Measurements from ENCODE around the gene PCDHGA5.
A peak's percentile ranks its signal among the peaks of the same experiment; 100 is the strongest.
"Not testable (repeated sequence)": the region's sequence is repeated elsewhere in the genome, so short reads cannot be mapped to it uniquely, and the experiment has no call there.

Gene PCDHGA5

DNA sequence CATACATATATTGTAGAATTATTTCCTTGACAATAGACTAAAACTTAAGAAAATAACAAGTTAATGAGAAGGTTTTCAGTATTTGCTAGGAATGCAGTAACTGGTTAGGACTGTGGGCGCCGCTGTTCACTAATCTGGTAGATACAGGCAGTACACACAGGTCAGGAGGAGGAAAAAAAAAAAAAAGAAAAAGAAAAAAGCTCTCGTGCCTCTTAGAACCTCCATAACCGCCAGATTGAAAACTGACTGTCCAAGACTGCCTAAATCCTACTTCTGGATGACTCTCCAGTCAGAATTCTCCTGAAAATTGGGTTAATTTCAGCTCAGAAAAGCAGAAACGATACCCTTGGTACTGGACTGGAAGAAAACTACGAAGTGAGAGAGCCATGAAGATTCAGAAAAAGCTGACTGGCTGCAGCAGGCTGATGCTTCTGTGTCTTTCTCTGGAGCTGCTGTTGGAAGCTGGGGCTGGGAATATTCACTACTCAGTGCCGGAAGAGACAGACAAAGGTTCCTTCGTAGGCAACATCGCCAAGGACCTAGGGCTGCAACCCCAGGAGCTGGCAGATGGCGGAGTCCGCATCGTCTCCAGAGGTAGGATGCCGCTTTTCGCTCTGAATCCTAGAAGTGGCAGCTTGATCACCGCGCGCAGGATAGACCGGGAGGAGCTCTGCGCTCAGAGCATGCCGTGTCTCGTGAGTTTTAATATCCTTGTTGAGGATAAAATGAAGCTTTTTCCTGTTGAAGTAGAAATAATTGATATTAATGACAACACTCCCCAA lies 33.5 kb upstream of the PCDHGA5 start, which contains the start of gene PCDHGA1:
PCDHGA1 (plus strand) TSS at position 216 of the 782 bp plus-strand sequence.
- Histone ChIP-seq H3K27me3 (ENCODE audit: control insufficient read depth in 3 of 3, insufficient read depth in 3 of 3, low read depth in 1 of 3, low read length in 3 of 3) (no peaks in the 10 kb centered on the region), H4K91ac (ENCODE audit: low read depth, low read length, poor library complexity) (no peak within 1 kb of the TSS), H3K18ac (ENCODE audit: low read length) (no peak within 1 kb of the TSS), H2AK5ac (ENCODE audit: low read depth, low read length) (no peak within 1 kb of the TSS), H3K23ac (ENCODE audit: low read depth, low read length, poor library complexity) (no peak within 1 kb of the TSS), H3K4ac (ENCODE audit: low read length) (no peak within 1 kb of the TSS), H3K9me3 (replicated peaks in 1 of 2; ENCODE audit: control insufficient read depth in 2 of 2, insufficient read depth in 1 of 2, low read depth in 1 of 2, low read length in 2 of 2) (peaks cover 26 to 31% of the 10 kb centered on the region in 2 donors), H2BK15ac (ENCODE audit: low read length) (no peak within 1 kb of the TSS), H3K14ac (ENCODE audit: low read length) (no peak within 1 kb of the TSS), H3K36me3 (replicated peaks in 1 of 2; ENCODE audit: control insufficient read depth in 2 of 2, insufficient read depth in 2 of 2, low read length in 2 of 2) (peaks cover 0 to 2% of the 10 kb centered on the region in 2 donors), H3K4me2 (ENCODE audit: insufficient read depth, low read length, poor library complexity, severe bottlenecking) (no peak within 1 kb of the TSS), H3K79me1 (ENCODE audit: low read depth, low read length) (no peaks in the 10 kb centered on the region), H3K4me3 (ENCODE audit: low read length in 2 of 2) (peak within 1 kb of the TSS in 1 of 2 donors; percentile 2), H3K9ac (ENCODE audit: low read depth, low read length, poor library complexity) (no peak within 1 kb of the TSS), H2BK12ac (ENCODE audit: low read length) (no peak within 1 kb of the TSS), H2BK5ac (ENCODE audit: low read length) (no peak within 1 kb of the TSS), H4K8ac (ENCODE audit: low read depth, low read length) (no peak within 1 kb of the TSS), H2AFZ (ENCODE audit: low read length) (peak within 1 kb of the TSS; percentile 70), H3K27ac (replicated peaks; ENCODE audit: low read length) (no peak within 1 kb of the TSS), H3K4me1 (ENCODE audit: control insufficient read depth in 2 of 2, insufficient read depth in 1 of 2, low read depth in 1 of 2, low read length in 2 of 2) (no peaks in the 10 kb centered on the region), H2BK120ac (ENCODE audit: low read depth, low read length) (no peak within 1 kb of the TSS)
- no peak for DNase-seq (ENCODE audit: low spot score)
- no CpG with 5 or more reads among the region's 21 CpGs for WGBS, 2 donors (ENCODE audit: extremely low coverage in 2 of 2, insufficient read length in 2 of 2, insufficient replicate concordance in 1 of 2)

DNA sequence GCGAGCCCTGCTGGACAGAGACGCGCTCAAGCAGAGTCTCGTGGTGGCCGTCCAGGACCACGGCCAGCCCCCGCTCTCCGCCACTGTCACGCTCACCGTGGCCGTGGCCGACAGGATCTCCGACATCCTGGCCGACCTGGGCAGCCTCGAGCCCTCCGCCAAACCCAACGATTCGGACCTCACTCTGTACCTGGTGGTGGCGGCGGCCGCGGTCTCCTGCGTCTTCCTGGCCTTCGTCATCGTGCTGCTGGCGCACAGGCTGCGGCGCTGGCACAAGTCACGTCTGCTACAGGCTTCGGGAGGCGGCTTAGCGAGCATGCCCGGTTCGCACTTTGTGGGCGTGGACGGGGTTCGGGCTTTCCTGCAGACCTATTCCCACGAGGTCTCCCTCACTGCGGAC lies 31.4 kb upstream of the PCDHGA5 start:
- peaks cover 21 to 27% of the 10 kb centered on the region in 2 donors for H3K9me3 ChIP-seq (replicated peaks in 1 of 2; ENCODE audit: control insufficient read depth in 2 of 2, insufficient read depth in 1 of 2, low read depth in 1 of 2, low read length in 2 of 2)
- not testable (repeated sequence) for H3K4me1 ChIP-seq (ENCODE audit: control insufficient read depth in 2 of 2, insufficient read depth in 1 of 2, low read depth in 1 of 2, low read length in 2 of 2); H3K27me3 ChIP-seq (ENCODE audit: control insufficient read depth in 3 of 3, insufficient read depth in 3 of 3, low read depth in 1 of 3, low read length in 3 of 3); H3K23ac ChIP-seq (ENCODE audit: low read depth, low read length, poor library complexity); H3K4me2 ChIP-seq (ENCODE audit: insufficient read depth, low read length, poor library complexity, severe bottlenecking); H3K4ac ChIP-seq (ENCODE audit: low read length); H2BK12ac ChIP-seq (ENCODE audit: low read length); H3K9ac ChIP-seq (ENCODE audit: low read depth, low read length, poor library complexity); H3K4me3 ChIP-seq (ENCODE audit: low read length in 2 of 2); H4K8ac ChIP-seq (ENCODE audit: low read depth, low read length); DNase-seq (ENCODE audit: low spot score); H3K27ac ChIP-seq (replicated peaks; ENCODE audit: low read length); H3K36me3 ChIP-seq (replicated peaks in 1 of 2; ENCODE audit: control insufficient read depth in 2 of 2, insufficient read depth in 2 of 2, low read length in 2 of 2); H3K14ac ChIP-seq (ENCODE audit: low read length); H2BK120ac ChIP-seq (ENCODE audit: low read depth, low read length); H2BK5ac ChIP-seq (ENCODE audit: low read length); H2AFZ ChIP-seq (ENCODE audit: low read length); H3K79me1 ChIP-seq (ENCODE audit: low read depth, low read length); H2AK5ac ChIP-seq (ENCODE audit: low read depth, low read length); H2BK15ac ChIP-seq (ENCODE audit: low read length); H3K18ac ChIP-seq (ENCODE audit: low read length); H4K91ac ChIP-seq (ENCODE audit: low read depth, low read length, poor library complexity)
- no CpG with 5 or more reads among the region's 39 CpGs for WGBS, 2 donors (ENCODE audit: extremely low coverage in 2 of 2, insufficient read length in 2 of 2, insufficient replicate concordance in 1 of 2)

DNA sequence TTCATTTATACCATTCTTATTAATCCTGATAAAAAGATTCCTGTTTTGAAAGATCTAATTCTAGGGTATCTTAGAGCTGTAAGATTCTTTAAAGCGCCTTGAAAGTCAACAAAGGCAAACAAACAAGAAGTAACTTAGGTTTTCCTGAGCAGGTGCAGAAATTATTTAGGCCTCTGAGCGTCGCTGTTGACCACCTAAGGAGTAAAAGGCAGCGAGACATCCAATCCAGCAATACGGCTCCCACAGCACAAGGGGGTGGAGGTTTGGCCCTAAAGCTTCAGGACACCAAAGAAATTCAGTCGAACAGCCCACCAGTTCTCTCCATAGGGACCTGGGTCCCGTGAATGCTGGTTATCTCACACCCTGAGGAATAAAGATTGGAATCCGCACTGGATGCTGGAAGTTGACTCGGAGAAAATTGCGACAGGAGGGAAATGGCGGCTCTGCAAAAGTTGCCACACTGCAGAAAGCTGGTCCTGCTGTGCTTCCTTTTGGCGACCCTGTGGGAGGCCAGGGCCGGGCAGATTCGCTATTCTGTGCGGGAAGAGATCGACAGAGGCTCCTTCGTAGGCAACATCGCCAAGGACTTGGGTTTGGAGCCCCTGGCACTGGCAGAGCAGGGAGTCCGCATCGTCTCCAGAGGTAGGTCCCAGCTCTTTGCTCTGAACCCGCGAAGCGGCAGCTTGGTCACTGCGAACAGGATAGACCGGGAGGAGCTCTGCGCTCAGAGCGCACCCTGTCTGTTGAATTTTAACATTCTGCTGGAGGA lies 25.2 kb upstream of the PCDHGA5 start, which contains the start of gene PCDHGA2:
PCDHGA2 (plus strand) TSS at position 223 of the 769 bp plus-strand sequence.
- no peak within 1 kb of the TSS for H2BK120ac ChIP-seq (ENCODE audit: low read depth, low read length)
- no peaks in the 10 kb centered on the region for H3K79me1 ChIP-seq (ENCODE audit: low read depth, low read length)
- peaks cover 0 to 2% of the 10 kb centered on the region in 2 donors for H3K36me3 ChIP-seq (replicated peaks in 1 of 2; ENCODE audit: control insufficient read depth in 2 of 2, insufficient read depth in 2 of 2, low read length in 2 of 2)
- WGBS, 2 donors (ENCODE audit: extremely low coverage in 2 of 2, insufficient read length in 2 of 2, insufficient replicate concordance in 1 of 2) = no CpG with 5 or more reads among the region's 27 CpGs
- no peaks in the 10 kb centered on the region for H3K4me1 ChIP-seq (ENCODE audit: control insufficient read depth in 2 of 2, insufficient read depth in 1 of 2, low read depth in 1 of 2, low read length in 2 of 2)
- no peak within 1 kb of the TSS for H3K27ac ChIP-seq (replicated peaks; ENCODE audit: low read length)
- no peak within 1 kb of the TSS for H2BK5ac ChIP-seq (ENCODE audit: low read length)
- H2BK15ac ChIP-seq (ENCODE audit: low read length) = no peak within 1 kb of the TSS
- H3K9ac ChIP-seq (ENCODE audit: low read depth, low read length, poor library complexity) = no peak within 1 kb of the TSS
- H3K4ac ChIP-seq (ENCODE audit: low read length) = no peak within 1 kb of the TSS
- no peak within 1 kb of the TSS for H3K4me3 ChIP-seq (ENCODE audit: low read length in 2 of 2)
- H3K18ac ChIP-seq (ENCODE audit: low read length) = no peak within 1 kb of the TSS
- no peak within 1 kb of the TSS for H3K4me2 ChIP-seq (ENCODE audit: insufficient read depth, low read length, poor library complexity, severe bottlenecking)
- H3K23ac ChIP-seq (ENCODE audit: low read depth, low read length, poor library complexity) = no peak within 1 kb of the TSS
- H4K91ac ChIP-seq (ENCODE audit: low read depth, low read length, poor library complexity) = no peak within 1 kb of the TSS
- no peaks in the 10 kb centered on the region for H3K27me3 ChIP-seq (ENCODE audit: control insufficient read depth in 3 of 3, insufficient read depth in 3 of 3, low read depth in 1 of 3, low read length in 3 of 3)
- peaks cover 15 to 17% of the 10 kb centered on the region in 2 donors for H3K9me3 ChIP-seq (replicated peaks in 1 of 2; ENCODE audit: control insufficient read depth in 2 of 2, insufficient read depth in 1 of 2, low read depth in 1 of 2, low read length in 2 of 2)
- no peak within 1 kb of the TSS for H2AFZ ChIP-seq (ENCODE audit: low read length)
- H3K14ac ChIP-seq (ENCODE audit: low read length) = no peak within 1 kb of the TSS
- no peak within 1 kb of the TSS for H2BK12ac ChIP-seq (ENCODE audit: low read length)
- no peak within 1 kb of the TSS for H2AK5ac ChIP-seq (ENCODE audit: low read depth, low read length)
- no peak within 1 kb of the TSS for H4K8ac ChIP-seq (ENCODE audit: low read depth, low read length)
- DNase-seq (ENCODE audit: low spot score) = no peak

DNA sequence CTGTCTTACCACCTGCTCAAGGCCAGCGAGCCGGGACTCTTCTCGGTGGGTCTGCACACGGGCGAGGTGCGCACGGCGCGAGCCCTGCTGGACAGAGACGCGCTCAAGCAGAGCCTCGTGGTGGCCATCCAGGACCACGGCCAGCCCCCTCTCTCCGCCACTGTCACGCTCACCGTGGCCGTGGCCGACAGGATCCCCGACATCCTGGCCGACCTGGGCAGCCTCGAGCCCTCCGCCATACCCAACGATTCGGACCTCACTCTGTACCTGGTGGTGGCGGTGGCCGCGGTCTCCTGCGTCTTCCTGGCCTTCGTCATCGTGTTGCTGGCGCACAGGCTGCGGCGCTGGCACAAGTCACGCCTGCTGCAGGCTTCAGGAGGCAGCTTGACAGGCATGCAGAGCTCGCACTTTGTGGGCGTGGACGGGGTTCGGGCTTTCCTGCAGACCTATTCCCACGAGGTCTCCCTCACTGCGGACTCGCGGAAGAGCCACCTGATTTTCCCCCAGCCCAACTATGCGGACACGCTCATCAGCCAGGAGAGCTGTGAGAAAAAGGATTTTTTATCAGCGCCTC lies 23.1 kb upstream of the PCDHGA5 start:
- peaks cover 20 to 32% of the 10 kb centered on the region in 2 donors for H3K9me3 ChIP-seq (replicated peaks in 1 of 2; ENCODE audit: control insufficient read depth in 2 of 2, insufficient read depth in 1 of 2, low read depth in 1 of 2, low read length in 2 of 2)
- not testable (repeated sequence) for H3K4ac ChIP-seq (ENCODE audit: low read length)
- WGBS, 2 donors (ENCODE audit: extremely low coverage in 2 of 2, insufficient read length in 2 of 2, insufficient replicate concordance in 1 of 2) = no CpG with 5 or more reads among the region's 45 CpGs

More for the DNA sequence above, 23.1 kb upstream of the PCDHGA5 start:
- not testable (repeated sequence) for H2AFZ ChIP-seq (ENCODE audit: low read length); H2BK12ac ChIP-seq (ENCODE audit: low read length); H3K36me3 ChIP-seq (replicated peaks in 1 of 2; ENCODE audit: control insufficient read depth in 2 of 2, insufficient read depth in 2 of 2, low read length in 2 of 2); H3K4me3 ChIP-seq (ENCODE audit: low read length in 2 of 2); H3K79me1 ChIP-seq (ENCODE audit: low read depth, low read length); H2BK5ac ChIP-seq (ENCODE audit: low read length); H3K4me2 ChIP-seq (ENCODE audit: insufficient read depth, low read length, poor library complexity, severe bottlenecking); H3K4me1 ChIP-seq (ENCODE audit: control insufficient read depth in 2 of 2, insufficient read depth in 1 of 2, low read depth in 1 of 2, low read length in 2 of 2); H2BK15ac ChIP-seq (ENCODE audit: low read length); H4K91ac ChIP-seq (ENCODE audit: low read depth, low read length, poor library complexity); H3K14ac ChIP-seq (ENCODE audit: low read length); H3K9ac ChIP-seq (ENCODE audit: low read depth, low read length, poor library complexity); H3K23ac ChIP-seq (ENCODE audit: low read depth, low read length, poor library complexity); H3K27ac ChIP-seq (replicated peaks; ENCODE audit: low read length); H3K18ac ChIP-seq (ENCODE audit: low read length); H4K8ac ChIP-seq (ENCODE audit: low read depth, low read length); H2AK5ac ChIP-seq (ENCODE audit: low read depth, low read length); H3K27me3 ChIP-seq (ENCODE audit: control insufficient read depth in 3 of 3, insufficient read depth in 3 of 3, low read depth in 1 of 3, low read length in 3 of 3); DNase-seq (ENCODE audit: low spot score); H2BK120ac ChIP-seq (ENCODE audit: low read depth, low read length)

Data from neuronal stem cell (in vitro differentiated cells).